HG03066 (cell line): ENCODE measurements around the gene TPST1.
"Not testable (repeated sequence)": the region's sequence is repeated elsewhere in the genome, so short reads cannot be mapped to it uniquely, and the experiment has no call there.

Experiments used
- ATAC-seq: cut with Tn5 transposase; IDR thresholded peaks from one replicate; pipeline ENCODE4 v1.9.1; 2021; ENCODE audit warnings: low read depth; ENCODE audit not compliant: unreplicated experiment

The TPST1 gene

DNA sequence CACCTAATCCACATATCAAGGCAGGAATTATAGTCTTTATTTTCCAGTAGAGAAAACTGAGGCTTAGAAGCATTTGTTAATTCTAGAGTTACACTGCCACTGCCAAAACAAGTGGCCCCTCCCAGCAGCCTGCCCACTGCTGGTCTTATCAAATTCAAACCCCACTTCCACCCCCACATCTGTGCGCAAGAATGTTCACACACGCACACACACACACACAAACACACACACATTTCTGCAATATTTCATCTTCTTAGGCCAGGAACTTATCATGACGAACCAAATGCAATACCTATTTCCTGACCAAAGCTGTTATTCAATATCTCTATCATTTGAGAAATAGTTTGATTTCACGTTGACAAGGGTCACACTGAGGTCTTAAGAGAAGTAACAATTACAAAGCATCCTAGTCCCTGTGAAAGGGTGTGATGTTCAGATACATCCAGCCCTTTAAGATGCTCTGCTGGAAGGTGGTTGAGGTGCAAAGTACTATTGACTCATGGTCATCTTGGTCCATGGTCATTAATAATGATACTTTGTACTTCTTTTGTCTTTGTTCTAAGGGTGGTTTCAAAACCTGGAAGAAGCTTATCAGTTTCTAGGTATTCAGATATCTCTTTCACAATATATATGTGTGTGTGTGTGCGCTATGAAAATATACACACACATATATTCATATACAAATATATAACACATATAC is 169.2 kb downstream of the TPST1 start:
- not testable (repeated sequence) for ATAC-seq

DNA sequence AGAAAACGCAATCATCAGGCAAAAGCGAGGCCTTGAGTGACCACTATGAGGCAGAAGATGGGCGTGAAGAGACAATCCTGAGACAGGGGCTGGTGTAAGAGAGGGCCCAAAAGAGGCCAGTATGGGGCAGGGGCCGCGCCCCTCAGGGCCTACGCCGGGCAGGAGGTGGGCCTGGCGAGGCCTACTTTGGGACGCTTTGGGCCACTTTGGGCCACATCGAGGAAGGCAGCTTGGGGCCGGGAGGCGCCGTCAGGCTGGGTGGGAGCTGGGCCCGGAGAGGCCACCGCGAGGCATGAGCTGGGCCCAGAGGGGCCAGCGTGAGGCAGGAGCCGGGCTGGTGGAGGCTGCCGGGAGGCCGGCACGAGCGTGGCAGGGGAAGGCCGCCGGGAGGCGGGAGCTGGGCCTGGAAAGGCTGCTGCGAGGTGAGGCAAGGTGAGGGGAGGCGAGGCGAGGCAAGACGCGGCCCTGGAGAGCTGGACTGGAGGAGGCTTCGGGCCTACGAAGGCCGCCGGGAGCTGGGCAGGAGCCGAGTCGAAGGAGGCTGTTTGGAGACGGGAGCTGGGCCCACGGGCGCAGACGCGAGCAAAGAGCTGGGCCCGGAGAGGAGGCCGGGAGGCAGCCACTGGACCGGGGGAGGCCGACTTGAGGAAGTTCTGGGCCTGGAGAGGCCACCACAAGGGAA is 171.3 kb downstream of the TPST1 start:
- ATAC-seq = no peak

DNA sequence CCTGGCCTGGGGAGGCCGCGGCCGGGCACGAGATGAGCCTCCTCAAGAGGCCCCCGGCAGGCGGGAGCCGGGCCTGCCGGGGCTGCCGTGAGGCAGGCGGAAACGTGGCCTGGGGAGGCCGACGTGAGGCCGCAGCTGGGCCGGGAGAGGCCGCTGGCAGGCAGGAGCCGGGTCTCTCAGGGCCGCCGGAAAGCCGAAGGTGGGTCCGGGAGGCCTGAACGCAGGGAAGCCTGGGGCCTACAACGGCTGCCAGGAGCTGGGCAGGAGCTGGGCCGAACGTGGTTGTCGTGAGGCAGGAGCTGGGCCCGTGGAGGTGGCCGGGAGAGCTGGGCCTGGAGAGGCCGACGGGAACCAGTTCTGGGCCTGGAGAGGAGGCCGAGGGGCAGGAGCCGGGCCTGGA is 171.9 kb downstream of the TPST1 start:
- no peak for ATAC-seq

DNA sequence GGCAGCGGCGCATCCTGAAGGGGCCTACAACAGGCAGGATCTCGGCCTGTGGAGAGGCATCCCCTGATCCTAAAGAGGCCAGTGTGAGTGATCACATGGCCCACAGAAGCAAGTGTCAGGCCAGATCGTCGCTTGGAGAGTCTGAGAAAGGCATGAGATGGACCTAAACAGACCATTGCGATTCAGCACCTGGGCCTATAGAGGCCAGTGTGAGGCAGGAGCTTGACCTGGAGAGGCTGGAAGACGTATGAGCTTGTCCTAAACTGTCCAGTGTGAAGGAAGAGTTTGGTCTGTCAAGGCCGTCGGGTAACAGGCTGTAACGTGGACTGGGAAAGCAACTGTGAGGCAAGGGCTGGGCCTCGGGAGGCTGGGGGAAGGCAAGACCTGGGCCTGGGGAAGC is 172.6 kb downstream of the TPST1 start:
- no peak for ATAC-seq

DNA sequence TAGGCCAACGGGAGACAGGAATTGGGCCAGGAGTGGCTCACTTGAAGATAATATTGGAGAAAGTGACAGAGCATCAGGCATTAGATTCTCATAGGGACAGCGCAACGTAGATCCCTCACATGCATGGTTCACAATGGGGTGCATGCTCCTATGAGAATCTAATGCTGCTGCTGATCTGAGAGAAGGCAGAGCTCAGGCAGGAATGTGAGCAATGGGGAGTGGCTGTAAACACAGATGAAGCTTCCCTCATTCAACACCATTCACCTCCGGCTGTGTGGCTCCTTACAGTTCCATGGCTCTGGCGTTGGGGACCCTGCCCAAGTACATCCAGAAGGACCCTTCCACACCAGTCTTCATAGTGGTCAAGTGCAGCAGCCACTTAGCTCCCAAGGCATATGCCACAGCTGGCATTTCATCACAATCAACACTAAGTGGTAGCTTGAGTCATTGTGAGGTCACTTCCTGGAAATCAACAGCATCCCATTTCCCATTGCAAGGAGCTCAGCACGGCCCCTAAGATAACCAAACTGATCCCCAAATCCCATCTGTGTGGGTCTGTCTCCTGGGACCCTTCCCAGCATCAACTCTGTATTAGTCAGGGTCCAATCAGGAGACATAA is 174.5 kb downstream of the TPST1 start:
- no peak for ATAC-seq

DNA sequence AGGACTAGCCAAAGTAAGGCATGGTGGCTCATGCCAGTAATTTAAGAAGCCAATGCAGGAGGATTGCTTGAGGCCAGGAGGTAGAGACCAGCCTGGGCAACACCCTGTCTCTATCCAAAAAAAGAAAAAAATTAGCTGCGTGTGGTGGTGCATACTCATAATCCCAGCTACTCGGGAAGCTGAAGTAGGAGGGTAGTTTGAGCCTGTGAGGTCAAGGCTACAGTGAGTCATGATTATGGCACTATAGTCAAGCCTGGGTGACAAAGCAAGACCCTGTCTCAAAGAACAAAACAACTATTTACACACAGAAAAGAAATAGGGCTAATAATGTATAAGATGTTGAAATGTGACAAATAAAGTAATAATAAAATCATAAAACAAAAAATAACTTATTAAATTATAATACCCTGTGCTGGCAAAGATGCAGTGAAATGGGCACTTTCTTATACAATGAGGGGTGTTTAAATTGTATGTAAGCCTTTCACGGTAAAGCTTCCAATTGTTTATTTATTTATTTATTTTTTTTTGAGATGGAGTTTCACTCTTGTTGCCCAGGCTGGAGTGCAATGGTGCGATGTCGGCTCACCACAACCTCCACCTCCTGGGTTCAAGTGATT is 175.2 kb downstream of the TPST1 start:
- no peak for ATAC-seq

DNA sequence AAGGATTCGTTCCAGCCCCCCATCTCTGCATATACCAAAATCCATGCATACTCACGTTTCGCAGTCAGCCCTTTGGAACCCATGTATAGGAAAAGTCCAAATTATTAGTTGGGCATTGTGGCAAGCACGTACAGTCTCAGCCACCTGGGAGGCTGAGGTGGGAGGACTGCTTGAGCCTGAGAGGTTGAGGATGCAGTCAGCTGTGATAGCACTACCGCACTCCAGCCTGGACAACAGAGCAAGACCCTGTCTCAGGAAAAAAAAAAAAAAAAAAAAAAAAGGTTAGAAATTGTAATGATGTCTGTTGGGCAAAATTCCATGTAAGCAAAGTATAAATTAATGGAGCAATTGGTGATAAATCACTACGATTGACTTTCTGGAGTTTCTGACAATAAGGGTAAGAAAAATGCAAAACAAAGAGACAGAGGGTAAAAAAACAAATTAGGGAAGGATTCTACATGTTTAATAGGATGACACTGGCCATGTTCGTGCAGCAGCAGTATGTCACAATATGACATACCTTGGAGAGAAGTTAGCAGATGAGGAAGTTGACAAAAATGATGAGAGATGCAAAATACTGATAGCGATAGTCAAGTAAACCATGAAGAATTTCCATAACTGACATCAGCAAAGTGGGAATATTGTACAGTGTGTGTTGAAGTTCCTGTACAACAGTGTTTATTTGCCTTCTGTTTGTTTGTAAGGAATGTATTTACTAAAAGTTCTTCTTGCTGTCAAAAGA is 177.2 kb downstream of the TPST1 start:
- ATAC-seq = not testable (repeated sequence)

DNA sequence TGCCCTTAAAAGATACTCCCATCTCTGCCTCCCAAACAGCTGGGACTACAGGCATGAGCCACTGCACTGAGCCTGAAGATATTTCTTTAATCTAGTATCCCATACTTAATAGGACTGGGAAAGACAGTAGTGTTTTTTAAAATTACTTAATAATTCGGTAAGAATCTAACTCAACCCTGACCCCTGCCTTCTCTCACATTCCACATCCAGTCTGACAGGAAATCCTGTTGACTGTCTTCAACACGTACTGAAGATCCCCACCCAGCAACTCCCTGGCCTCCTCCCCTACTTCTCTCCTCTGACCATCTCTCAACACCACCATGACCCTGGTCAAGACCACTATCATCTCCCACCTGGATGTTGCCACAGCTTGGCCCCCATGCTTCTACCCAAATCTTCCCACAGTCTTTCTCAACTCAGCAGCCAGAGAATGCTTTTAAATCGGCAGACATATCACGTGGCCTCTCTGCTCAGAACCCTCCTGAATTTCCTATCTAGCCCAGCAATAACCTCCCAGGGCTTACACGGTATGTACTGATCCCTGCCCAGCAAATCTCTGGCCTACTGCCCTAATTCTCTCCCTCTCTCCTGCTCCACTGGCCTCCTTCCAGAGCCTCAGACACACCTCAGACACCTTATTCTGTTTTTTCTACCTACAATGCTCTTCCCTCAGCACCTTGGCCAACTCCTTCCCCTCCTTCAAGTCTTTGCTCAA is 180.2 kb downstream of the TPST1 start:
- ATAC-seq = not testable (repeated sequence)

DNA sequence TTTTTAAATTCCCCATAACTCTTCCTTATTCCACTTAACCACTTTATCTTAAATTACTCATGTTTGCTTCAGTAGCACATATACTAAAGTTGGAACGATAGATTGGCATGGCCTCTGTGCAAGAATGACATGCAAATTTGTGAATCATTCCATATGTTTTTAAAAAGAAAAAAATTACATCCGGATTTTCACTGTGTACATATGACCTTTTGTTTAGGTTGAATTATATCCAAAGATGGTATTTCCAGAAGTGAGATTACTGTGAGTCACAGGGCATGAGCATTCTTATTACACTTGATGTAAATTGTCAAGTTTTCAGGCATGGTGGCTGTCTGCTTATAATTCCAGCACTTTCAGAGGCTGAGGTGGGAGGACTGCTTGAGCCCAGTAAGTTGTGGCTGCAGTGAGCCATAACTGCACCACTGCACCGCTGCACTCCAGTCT is 190.0 kb downstream of the TPST1 start:
- ATAC-seq = not testable (repeated sequence)

DNA sequence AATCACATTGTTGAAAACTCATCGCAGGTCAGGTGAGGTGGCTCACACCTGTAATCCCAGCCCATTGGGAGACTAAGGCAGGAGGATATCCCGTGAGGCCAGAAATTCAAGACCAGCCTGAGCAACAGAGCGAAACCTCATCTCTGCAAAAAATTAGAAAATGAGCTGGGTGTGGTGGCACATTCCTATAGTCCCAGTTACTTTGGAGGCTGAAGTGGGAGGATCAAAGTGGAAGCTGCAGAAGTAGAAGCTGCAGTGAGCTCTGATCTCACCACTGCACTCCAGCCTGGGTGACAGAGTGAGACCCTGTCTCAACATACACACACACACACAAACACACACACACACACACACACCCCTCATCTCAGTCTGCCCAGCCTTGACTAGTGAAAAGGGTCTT is 190.9 kb downstream of the TPST1 start:
- ATAC-seq = not testable (repeated sequence)

DNA sequence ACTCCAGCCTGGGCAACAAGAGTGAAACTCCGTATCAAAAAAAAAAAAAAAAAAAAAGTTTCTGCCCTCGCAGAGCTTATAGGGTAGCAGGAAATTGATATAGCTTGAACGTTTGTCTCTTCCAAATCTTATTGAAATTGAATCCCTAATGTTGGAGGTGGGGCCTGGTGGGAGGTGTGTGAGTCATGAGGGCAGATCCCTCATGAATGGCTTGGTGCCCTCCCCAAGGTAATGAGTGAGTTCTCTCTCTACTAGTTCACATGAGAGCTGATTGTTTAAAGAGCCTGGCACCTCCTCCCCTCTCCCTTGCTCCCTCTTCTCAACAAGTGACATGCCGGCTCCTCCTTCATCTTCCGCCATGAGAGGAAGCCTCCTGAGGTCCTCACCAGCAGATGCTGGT is 193.7 kb downstream of the TPST1 start:
- ATAC-seq = not testable (repeated sequence)

DNA sequence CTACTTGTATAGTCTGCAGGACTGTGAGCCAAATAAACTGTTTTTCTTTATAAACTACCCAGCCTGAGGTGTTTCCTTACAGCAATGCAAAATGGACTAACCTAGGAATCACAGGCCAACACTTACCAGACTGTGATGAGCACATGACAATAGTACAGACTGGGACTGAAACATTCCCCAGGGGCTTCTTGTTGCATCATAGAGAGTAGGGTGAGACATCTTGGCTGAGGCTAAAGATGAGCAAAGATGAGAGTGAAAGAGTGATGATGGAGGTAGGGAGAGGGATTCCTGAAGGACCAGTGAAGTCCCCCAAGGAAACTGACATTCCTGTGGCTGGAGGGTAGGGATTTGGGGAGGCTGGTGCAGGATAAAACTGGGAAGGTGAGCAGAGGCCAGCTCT is 194.4 kb downstream of the TPST1 start:
- no peak for ATAC-seq

DNA sequence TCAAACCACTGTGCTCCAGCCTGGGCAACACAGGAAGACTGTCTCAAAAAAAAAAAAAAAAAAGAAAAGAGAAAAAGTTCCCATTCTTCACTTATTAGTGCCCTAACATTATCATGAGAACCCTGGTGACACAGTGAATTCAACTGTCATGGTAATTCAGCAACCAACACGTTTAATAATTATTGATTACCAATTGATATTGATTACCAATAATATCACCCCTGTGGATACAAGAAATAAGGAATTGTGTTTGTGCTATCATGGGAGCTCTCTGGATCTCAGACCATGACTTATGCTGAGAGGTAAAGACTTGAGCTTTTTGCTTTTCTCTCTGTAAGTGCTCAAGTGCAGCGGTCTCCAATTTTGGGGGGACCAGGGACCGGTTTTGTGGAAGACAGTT is 195.3 kb downstream of the TPST1 start:
- ATAC-seq = no peak

DNA sequence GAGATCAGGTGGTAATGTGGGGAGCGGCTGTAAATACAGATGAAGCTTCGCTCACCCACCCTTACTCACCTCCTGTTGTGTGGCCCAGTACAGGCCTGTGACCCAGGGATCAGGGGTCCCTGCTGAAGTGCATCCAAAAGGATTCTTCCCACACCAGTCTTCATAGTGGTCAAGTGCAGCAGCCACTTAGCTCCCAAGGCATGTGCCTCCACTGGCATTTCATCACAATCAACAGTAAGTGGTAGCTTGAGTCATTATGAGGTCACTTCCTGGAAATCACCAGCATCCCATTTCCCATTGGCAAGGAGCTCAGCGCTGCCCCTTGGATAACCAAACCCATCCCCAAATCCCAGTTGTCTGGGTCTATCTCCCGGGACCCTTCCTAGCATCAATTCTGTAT is 196.0 kb downstream of the TPST1 start:
- not testable (repeated sequence) for ATAC-seq

DNA sequence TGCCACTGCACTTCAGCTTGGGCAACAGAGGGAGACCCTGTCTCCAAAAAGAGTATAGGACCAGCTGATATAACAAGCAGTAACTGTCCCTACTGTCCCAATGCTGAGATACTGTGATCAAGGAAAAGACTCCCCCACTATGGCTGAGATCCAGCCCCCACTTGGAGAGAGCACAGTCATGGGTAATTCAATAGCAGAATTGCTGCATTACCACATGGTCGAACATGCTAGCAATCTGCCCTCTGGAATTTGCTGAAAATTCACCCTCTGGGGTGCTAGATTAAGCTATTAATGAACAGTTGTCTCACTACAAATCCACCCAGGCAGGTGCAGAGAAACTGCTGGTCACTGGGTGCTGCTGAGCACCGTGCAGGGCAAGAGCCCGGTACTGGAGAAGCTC is 196.8 kb downstream of the TPST1 start:
- ATAC-seq = not testable (repeated sequence)

DNA sequence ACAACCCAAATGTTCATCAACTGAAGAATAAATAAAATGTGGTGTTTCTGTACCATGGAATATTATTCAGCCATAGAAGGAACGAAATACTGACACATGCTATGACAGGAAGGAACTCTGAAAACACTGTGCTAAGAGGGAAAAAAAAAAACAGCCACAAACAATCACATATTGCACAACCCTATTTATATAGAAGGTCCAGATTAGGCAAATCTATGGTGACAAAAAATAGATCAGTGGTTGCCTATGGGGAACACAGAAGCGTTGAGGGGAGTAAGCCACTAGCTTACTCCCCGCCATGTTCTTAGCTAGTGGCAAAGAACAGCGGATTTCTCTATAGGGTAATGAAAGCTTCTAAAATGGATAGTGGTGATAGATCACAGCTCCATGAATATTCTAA is 198.4 kb downstream of the TPST1 start:
- ATAC-seq = no peak

DNA sequence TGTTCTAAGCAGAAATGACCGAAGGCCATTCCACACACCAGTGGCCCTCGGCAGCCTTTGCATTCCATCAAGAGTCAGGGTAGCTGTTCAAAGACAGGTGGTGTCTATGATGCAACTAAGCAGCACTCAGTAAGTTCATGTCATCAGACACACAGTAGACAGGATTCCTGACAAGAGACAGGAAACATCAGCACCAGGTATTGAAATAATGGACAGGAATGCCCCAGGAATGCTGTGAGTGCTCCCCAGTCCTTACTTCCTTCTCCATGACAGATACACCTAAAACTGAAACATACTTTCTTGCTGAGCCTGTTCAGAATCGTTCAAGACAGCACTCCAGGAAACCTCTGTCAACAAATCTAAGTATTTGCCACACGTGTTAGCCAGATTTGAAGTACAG is 204.4 kb downstream of the TPST1 start:
- ATAC-seq = no peak
